Mucosa of descending colon (tissue), 3 donors: ENCODE results near the gene FAM210B. TPM values are rescaled to one million over a fixed set of nuclear protein-coding genes. Genes with fewer than 3 reads are reported as not detected.
A peak's percentile ranks its signal among the peaks of the same experiment; 100 is the strongest.

ENCODE experiments used
- ATAC-seq: fragments of 200-7000 bp; cut with Tn5 transposase; one replicate; pipeline ENCODE4 v1.9.1; 2020; ENCODE audit warnings: mild to moderate bottlenecking, moderate library complexity
- DNase-seq, 3 donors: peaks; one replicate each; pipeline ENCODE4 v3.0.0-alpha.2; 2020
- H3K36me3 ChIP-seq: fragments of 200-600 bp; one replicate; pipeline ENCODE4 v1.8.0; 2021; ENCODE audit warnings: low read depth, mild to moderate bottlenecking
- H3K4me1 ChIP-seq: fragments of 200-600 bp; one replicate; pipeline ENCODE4 v1.8.0; 2021; ENCODE audit warnings: low read depth, mild to moderate bottlenecking
- H3K4me3 ChIP-seq: fragments of 200-600 bp; one replicate; pipeline ENCODE4 v1.8.0; 2021; ENCODE audit warnings: mild to moderate bottlenecking
- H3K9me3 ChIP-seq: fragments of 200-600 bp; one replicate; pipeline ENCODE4 v1.8.0; 2021; ENCODE audit warnings: mild to moderate bottlenecking
- CTCF ChIP-seq: fragments of 200-600 bp; IDR thresholded peaks from one replicate; pipeline ENCODE4 v1.8.0; 2022; ENCODE audit warnings: antibody characterized with exemption, mild to moderate bottlenecking
- intact Hi-C, 2 donors: fragments of 100-400 bp; cut with DNase I in 1 of 2; cut with micrococcal nuclease in 1 of 2; formaldehyde crosslinking; loops; one replicate each; pipeline versions ENCODE4 v1.11.0 to v1.11.1; 2022; cut with DNase I, micrococcal nuclease
- total RNA-seq, 3 donors: library from RNA; stranded (reverse); fragmentation: NEBNext Ultra II Directional in 2 of 3; extraction: Animal tissue kit (Norgen Biotek cat#: 25700) in 2 of 3; gene quantifications; one replicate each; pipeline versions ENCODE4 v1.2.1 to v1.2.4, GENCODE V29; 2021 to 2023
- donor health status: DM: no; HTN: no; CAD: no; lungs with moderate emphysema.
- donor health status: DM: no; HTN: no; CAD: no.
- donor health status: DM: no; HTN: yes; CAD: no.

Gene FAM210B
- total RNA-seq, 3 donors from 2014 or later, result 27.5 to 49.5 (median 31.5) TPM

DNA sequence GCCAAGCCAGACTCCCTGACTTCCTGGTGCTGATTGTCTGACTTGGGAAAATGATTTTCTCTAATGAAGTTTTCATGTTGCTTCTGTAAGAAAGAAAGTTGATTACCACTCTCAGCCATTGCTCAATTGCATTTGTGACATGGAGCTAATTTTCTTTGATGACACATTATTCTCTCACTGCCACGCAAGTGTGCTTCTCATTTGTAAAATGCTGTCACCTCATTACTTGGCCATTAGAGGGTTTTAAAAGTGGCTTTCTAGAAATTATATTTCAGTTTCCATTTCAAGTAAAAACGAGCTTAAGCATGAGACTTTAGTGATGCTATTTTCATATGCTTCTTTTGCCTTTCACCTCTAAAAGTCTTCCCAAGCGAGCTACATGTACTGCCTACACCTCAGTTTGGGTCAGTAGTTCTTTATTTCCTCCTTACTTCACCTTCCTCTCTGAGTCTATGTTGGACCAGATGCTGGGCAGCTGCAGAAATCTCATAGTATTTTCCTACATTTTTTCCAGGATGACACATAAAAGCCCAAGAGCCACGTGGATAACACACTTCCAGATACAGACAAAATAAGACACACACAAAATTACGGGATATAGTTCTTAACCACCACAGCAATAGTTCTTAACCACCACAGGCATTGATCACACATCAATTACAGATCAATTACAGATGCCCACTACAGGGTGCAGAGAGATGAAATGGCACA lies 6.3 kb upstream of the FAM210B start:
- no peaks in the 10 kb centered on the region for H3K36me3 ChIP-seq
- intact Hi-C loops, result no loop called here
- ATAC-seq (no peak), DNase-seq (no peak)
- no peak for TF ChIP-seq CTCF
- no peaks in the 10 kb centered on the region for H3K4me1 ChIP-seq
- no peak overlapping the region for H3K4me3 ChIP-seq
- H3K9me3 ChIP-seq, result no peaks in the 10 kb centered on the region

- ATAC-seq (no peak), DNase-seq (no peak)
- Histone ChIP-seq H3K9me3 (no peaks in the 10 kb centered on the region), H3K4me3 (no peak overlapping the region), H3K36me3 (no peaks in the 10 kb centered on the region), H3K4me1 (no peaks in the 10 kb centered on the region)
- intact Hi-C loops, result no loop called here
- no peak for TF ChIP-seq CTCF
Observed at GRCh38 chr20:56353356-56353755, 5.4 kb upstream of the FAM210B start.

DNA sequence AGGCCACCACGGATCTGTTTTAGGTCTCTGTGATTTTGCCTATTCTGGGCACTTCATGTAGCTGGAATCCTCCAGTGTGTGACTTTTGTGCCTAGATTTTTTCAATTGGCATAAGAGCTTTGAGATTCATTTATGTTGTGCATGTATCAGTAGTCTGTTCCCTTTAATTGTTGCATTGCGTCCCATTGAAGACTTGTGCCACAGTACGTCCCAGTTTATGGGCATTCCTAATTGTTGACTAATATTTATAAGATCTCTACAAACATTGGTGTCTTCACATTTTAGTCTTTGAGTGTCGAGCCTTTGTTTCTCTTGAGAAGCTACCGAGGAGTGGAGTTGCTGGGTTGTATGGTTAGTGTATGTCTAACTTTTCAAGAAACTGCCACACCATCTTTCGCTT lies 704 bp upstream of the FAM210B start:
- ATAC-seq, result no peak
- no peak for TF ChIP-seq CTCF

DNA sequence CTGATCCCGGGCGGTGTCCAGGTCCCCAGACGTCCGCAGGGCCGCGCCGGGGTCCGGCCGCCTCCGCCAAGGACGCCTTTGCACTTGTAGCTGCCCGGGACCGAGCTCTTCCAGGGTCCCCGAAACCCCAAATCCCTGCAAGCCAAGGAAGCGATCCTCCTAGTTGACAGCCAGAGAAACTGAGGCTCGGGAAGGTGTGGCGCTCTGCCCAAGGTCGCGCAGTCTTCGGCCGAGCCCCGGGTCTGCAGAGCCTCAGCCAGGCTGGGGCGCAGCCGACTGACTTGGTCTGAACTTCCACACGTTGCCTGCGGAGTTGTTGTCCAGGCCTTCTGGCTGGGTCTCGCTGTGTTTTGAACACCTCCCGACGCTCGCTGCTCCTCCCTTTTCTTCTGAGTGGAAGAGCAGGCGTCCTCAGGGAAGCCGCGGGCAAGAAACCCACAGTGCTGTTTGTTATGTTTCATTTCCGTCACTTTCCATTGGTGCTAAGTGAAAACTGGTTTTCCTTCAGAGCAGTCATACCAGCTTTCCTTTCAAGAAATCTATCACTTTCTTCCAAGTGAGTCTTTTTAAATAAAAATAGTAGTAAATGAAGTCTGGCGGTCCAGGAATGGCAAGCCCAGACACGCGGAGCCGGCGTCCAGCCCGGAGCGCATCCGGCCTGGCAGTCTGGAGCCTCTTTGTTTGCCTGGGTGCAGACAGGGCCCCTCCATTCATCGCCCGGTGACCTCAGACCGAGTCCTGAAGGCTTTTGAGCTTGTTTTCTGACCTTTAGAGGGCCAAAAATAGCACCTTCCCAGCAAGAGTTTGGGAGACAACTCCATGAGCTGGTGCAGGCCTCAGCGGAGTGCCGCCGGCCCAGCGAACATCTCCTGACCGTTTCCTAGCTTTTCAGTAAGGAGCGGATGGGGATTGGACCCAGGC lies 698 bp downstream of the FAM210B start:
- ATAC-seq (peak; percentile 68), DNase-seq (peak; percentile 48 to 68 (median 67))
- H3K4me1 ChIP-seq, result peaks cover 8% of the 10 kb centered on the region
- H3K4me3 ChIP-seq, result peak overlapping the region; percentile 68
- intact Hi-C loops, result no loop called here
- H3K9me3 ChIP-seq, result no peaks in the 10 kb centered on the region
- TF ChIP-seq CTCF, result no peak
- H3K36me3 ChIP-seq, result no peaks in the 10 kb centered on the region

More for the DNA sequence above, 704 bp upstream of the FAM210B start:
- DNase-seq, result no peak
- H3K4me3 ChIP-seq, result no peak overlapping the region
- H3K4me1 ChIP-seq, result peaks cover 8% of the 10 kb centered on the region
- no peaks in the 10 kb centered on the region for H3K9me3 ChIP-seq
- no peaks in the 10 kb centered on the region for H3K36me3 ChIP-seq
- intact Hi-C loops, result no loop called here

- H3K9me3 ChIP-seq, result no peaks in the 10 kb centered on the region
- H3K36me3 ChIP-seq, result no peaks in the 10 kb centered on the region
- DNase-seq (no peak), ATAC-seq (no peak)
- peaks cover 8% of the 10 kb centered on the region for H3K4me1 ChIP-seq
- intact Hi-C loops, result no loop called here
- no peak for TF ChIP-seq CTCF
- H3K4me3 ChIP-seq, result no peak overlapping the region
Observed at GRCh38 chr20:56360133-56360907, 1.5 kb downstream of the FAM210B start.
